Upper lobe of right lung (tissue), 1 donor: ENCODE results near the gene MYO16. TPM values are rescaled to one million over a fixed set of nuclear protein-coding genes. Genes with fewer than 3 reads are reported as not detected.

Experiments used
- ATAC-seq: fragments of 200-7000 bp; cut with Tn5 transposase; one replicate; pipeline ENCODE4 v1.9.1; 2020; ENCODE audit warnings: mild to moderate bottlenecking, moderate library complexity
- DNase-seq: peaks from one replicate; pipeline ENCODE4 v3.0.0-alpha.2; 2020
- H3K27ac ChIP-seq: fragments of 200-600 bp; one replicate; pipeline ENCODE4 v1.8.0; 2022
- H3K27me3 ChIP-seq: fragments of 200-600 bp; one replicate; pipeline ENCODE4 v1.8.0; 2022; ENCODE audit warnings: mild to moderate bottlenecking
- H3K36me3 ChIP-seq: fragments of 200-600 bp; one replicate; pipeline ENCODE4 v1.8.0; 2022
- H3K4me1 ChIP-seq: fragments of 200-600 bp; one replicate; pipeline ENCODE4 v1.8.0; 2022
- H3K4me3 ChIP-seq: fragments of 200-600 bp; one replicate; pipeline ENCODE4 v1.8.0; 2022; ENCODE audit warnings: mild to moderate bottlenecking
- H3K9me3 ChIP-seq: fragments of 200-600 bp; one replicate; pipeline ENCODE4 v1.8.0; 2022
- intact Hi-C: fragments of 100-400 bp; cut with DNase I; formaldehyde crosslinking; loops from one replicate; pipeline ENCODE4 v1.11.0; 2022
- total RNA-seq: library from RNA; stranded (reverse); fragmentation: NEBNext Ultra II Directional; extraction: Animal tissue kit (Norgen Biotek cat#: 25700); gene quantifications from one replicate; pipeline ENCODE4 v1.2.1, GENCODE V29; 2021
- TF ChIP-seq, protein P1 (sequence below): fragments of 200-600 bp; IDR thresholded peaks from one replicate; pipeline ENCODE4 v1.8.0; 2022; ENCODE audit warnings: antibody characterized with exemption
- donor health status: DM: no; HTN: yes; CAD: no; lungs with severe emphysema.

MYO16 gene
- total RNA-seq, 1 donor from 2014 or later = 0.46 TPM

DNA sequence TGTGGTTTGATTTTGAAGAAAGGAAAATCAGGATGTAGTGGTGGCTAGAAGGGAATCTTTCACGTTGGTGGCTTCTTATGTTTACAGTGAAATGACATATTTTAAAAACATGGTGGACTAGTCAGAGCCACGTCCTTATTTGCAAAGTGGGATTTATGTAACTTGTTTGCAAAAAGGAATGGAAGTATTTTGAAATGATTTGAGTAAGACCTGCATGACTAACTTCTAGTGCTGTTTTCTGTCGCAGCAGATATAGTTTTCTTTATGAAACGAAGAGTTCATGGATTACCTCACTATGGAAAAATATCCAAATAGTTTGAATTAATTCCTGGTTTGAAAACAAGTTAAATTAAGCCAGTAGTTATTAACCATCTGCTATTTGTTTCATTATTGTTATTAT lies 476.5 kb downstream of the MYO16 start:
- DNase-seq (no peak), ATAC-seq (no peak)
- H3K4me1 ChIP-seq = no peaks in the 10 kb centered on the region
- H3K27me3 ChIP-seq = no peaks in the 10 kb centered on the region
- no peaks in the 10 kb centered on the region for H3K36me3 ChIP-seq
- no peaks in the 10 kb centered on the region for H3K9me3 ChIP-seq
- H3K4me3 ChIP-seq = no peak overlapping the region
- no peak overlapping the region for H3K27ac ChIP-seq
- intact Hi-C loops = no loop called here
- TF ChIP-seq, protein P1, sequence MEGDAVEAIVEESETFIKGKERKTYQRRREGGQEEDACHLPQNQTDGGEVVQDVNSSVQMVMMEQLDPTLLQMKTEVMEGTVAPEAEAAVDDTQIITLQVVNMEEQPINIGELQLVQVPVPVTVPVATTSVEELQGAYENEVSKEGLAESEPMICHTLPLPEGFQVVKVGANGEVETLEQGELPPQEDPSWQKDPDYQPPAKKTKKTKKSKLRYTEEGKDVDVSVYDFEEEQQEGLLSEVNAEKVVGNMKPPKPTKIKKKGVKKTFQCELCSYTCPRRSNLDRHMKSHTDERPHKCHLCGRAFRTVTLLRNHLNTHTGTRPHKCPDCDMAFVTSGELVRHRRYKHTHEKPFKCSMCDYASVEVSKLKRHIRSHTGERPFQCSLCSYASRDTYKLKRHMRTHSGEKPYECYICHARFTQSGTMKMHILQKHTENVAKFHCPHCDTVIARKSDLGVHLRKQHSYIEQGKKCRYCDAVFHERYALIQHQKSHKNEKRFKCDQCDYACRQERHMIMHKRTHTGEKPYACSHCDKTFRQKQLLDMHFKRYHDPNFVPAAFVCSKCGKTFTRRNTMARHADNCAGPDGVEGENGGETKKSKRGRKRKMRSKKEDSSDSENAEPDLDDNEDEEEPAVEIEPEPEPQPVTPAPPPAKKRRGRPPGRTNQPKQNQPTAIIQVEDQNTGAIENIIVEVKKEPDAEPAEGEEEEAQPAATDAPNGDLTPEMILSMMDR = no peak

DNA sequence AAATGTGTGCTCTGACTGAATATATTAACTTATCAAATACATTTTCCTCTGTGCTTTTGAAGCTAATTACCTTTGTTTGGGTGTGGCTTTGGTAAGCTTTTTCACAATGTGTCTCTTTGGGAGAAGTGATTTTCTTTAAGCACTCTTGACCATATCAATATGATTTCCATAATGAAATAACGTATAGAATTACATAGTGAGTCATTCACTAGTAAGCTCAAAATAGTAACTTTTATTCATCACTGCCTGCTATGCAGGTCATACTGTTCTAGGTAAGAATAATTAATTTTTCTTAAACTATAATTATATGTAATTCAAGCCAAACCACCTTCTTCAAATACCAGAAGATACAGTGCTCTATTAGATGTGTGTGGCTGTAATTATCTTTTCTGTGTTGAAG lies 480.7 kb downstream of the MYO16 start:
- intact Hi-C loops = no loop called here
- no peak overlapping the region for H3K4me3 ChIP-seq
- no peak for DNase-seq
- no peak overlapping the region for H3K27ac ChIP-seq
- H3K9me3 ChIP-seq = no peaks in the 10 kb centered on the region
- H3K27me3 ChIP-seq = no peaks in the 10 kb centered on the region
- TF ChIP-seq, protein P1 = no peak
- H3K4me1 ChIP-seq = no peaks in the 10 kb centered on the region
- no peak for ATAC-seq
- H3K36me3 ChIP-seq = no peaks in the 10 kb centered on the region

DNA sequence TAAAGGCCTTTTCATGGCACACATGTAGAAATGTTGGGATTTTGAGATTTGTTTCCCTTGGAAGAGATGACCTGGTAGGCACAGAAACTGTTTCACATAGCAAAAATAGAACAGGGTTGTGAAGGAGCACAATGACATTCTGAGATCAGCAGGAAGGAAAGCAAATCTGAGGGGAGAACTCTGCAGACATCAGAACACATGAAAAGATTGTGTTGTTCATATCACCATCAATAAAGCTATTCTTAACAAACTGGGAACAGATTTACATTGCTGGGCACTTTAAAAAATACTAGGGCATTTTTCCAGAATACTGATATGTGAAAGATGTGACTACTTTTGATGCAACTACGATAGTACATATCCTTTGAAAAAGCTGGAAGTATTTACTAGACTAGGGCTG lies 481.7 kb downstream of the MYO16 start:
- H3K27ac ChIP-seq = no peak overlapping the region
- H3K4me3 ChIP-seq = no peak overlapping the region
- TF ChIP-seq, protein P1 = no peak
- ATAC-seq (no peak), DNase-seq (no peak)
- no peaks in the 10 kb centered on the region for H3K36me3 ChIP-seq
- no peaks in the 10 kb centered on the region for H3K4me1 ChIP-seq
- no peaks in the 10 kb centered on the region for H3K27me3 ChIP-seq
- no peaks in the 10 kb centered on the region for H3K9me3 ChIP-seq
- intact Hi-C loops = no loop called here

DNA sequence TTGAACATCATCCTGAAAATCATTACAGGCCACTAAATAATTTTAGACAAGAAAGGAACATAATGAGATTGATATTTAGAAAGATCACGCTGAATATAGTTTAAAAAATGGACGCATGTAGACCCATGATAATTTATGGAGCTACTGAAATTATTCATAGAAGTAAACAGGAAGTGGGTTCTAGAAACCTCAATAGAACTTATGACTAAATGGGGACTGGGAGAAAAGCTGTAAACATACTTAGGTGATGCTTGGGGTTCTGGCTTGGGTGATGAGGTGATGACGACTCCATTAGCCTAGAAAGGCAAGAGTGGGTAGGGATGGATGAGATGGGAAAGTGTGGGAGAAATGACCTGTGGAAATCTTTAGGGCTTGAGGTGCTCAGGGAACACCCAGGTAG lies 484.0 kb downstream of the MYO16 start:
- TF ChIP-seq, protein P1 = no peak
- intact Hi-C loops = no loop called here
- Histone ChIP-seq H3K4me1 (no peaks in the 10 kb centered on the region), H3K27ac (no peak overlapping the region), H3K9me3 (no peaks in the 10 kb centered on the region), H3K4me3 (no peak overlapping the region), H3K36me3 (no peaks in the 10 kb centered on the region), H3K27me3 (no peaks in the 10 kb centered on the region)
- DNase-seq (no peak), ATAC-seq (no peak)

DNA sequence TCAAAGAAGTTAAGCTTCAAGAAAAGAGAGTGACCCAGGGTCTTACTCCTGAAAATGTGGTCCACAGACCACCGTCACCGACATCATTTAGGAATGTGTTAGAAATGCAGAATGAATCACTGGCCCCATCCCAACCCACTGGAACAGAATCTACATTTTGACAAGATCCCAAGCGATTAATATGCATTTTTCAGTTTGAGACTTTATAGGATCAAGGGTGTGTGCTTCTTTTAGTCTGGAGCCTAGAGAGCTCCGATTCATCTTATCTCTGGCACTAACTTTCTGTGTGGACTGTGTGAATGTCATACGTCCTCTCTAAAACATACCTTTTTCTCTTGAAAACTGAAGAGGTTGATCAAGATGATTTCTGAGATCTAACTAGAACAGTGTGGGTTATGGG lies 484.8 kb downstream of the MYO16 start:
- DNase-seq = no peak
- ATAC-seq = no peak

DNA sequence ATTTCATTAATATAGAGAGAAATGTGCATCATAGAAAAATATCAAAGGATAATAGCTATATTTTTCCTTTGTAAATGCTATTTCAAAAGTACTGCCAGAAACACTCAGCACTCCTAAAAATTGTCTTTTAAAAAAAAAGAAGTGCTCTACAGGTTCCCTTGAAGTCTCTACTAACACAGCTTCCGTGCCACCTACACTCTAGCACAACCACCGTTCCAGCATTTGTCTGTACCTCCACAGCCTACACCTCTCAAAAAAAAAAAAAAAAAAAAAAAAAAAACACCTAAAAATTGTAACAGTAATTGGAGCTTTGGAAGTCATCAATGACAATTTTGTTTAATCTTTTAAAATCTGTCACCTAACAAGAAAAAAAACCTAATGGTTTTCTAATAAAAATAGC lies 485.6 kb downstream of the MYO16 start:
- ATAC-seq (no peak), DNase-seq (no peak)
- H3K36me3 ChIP-seq = no peaks in the 10 kb centered on the region

More for the DNA sequence above, 484.8 kb downstream of the MYO16 start:
- TF ChIP-seq, protein P1 = no peak
- Histone ChIP-seq H3K4me1 (no peaks in the 10 kb centered on the region), H3K9me3 (no peaks in the 10 kb centered on the region), H3K27me3 (no peaks in the 10 kb centered on the region), H3K27ac (no peak overlapping the region), H3K36me3 (no peaks in the 10 kb centered on the region), H3K4me3 (no peak overlapping the region)
- intact Hi-C loops = no loop called here

More for the DNA sequence above, 485.6 kb downstream of the MYO16 start:
- Histone ChIP-seq H3K4me3 (no peak overlapping the region), H3K4me1 (no peaks in the 10 kb centered on the region), H3K9me3 (no peaks in the 10 kb centered on the region), H3K27ac (no peak overlapping the region), H3K27me3 (no peaks in the 10 kb centered on the region)
- intact Hi-C loops = no loop called here
- TF ChIP-seq, protein P1 = no peak
